K562 (cell line): ENCODE data around the gene CEACAM18. TPM values are rescaled to one million over a fixed set of nuclear protein-coding genes. Genes with fewer than 3 reads are reported as not detected.

Experiments
- ASH1L ChIP-seq: fragments of 450-650 bp; IDR thresholded peaks from 2 replicates; pipeline ENCODE4 v1.6.1; 2018; ENCODE audit warnings: borderline replicate concordance, mild to moderate bottlenecking, low read depth; ENCODE audit not compliant: partially characterized antibody
- CCNT2 ChIP-seq: IDR thresholded peaks from 2 replicates; pipeline ENCODE4 v1.6.1; 2011; ENCODE audit warnings: borderline replicate concordance, low read depth, mild to moderate bottlenecking, moderate library complexity, mixed read lengths, low read length; ENCODE audit not compliant: insufficient read length; ENCODE audit errors: extremely low read depth
- CREBBP ChIP-seq: IDR thresholded peaks from one replicate; pipeline ENCODE4 v1.6.1; 2012; ENCODE audit warnings: low read depth, mild to moderate bottlenecking, control low read depth, inconsistent platforms, low read length
- DNMT1 ChIP-seq: fragments of 450-650 bp; IDR thresholded peaks from 2 replicates; pipeline ENCODE4 v1.6.1; 2016; ENCODE audit warnings: antibody characterized with exemption, mild to moderate bottlenecking
- KDM1A ChIP-seq, 2 experiments: fragments of 450-650 bp; IDR thresholded peaks; 2 replicates each; pipeline ENCODE4 v1.6.1; 2016; ENCODE audit warnings: mild to moderate bottlenecking in 2 of 2
- RBM15 ChIP-seq: fragments of 200-400 bp; formaldehyde crosslinking; IDR thresholded peaks from 2 replicates; pipeline ENCODE4 v1.6.1; 2018; ENCODE audit warnings: mild to moderate bottlenecking, low read length, moderate library complexity; ENCODE audit not compliant: insufficient read depth
- SRF ChIP-seq, 2 experiments: fragments of 250-450, 450-650 bp in 1 of 2; sonication (Bioruptor Pico) in 1 of 2; sonication (generic) in 1 of 2; formaldehyde crosslinking; IDR thresholded peaks; 2 replicates each; pipeline versions ENCODE4 v1.5.0 to v1.5.1; 2020 to 2022; ENCODE audit warnings: mild to moderate bottlenecking in 1 of 2, missing genetic modification reagents in 1 of 2
- ZNF175 ChIP-seq: fragments of 200-800 bp; sonication (Bioruptor generic); IDR thresholded peaks from 2 replicates; pipeline ENCODE4 v1.6.1; 2016; ENCODE audit warnings: low read depth, mild to moderate bottlenecking, missing genetic modification characterization, missing compliant biosample characterization
- polyA plus RNA-seq, 8 experiments: library from polyadenylated mRNA; depleted of rRNA in 4 of 8; stranded (reverse) in 5 of 8; unstranded in 3 of 8; fragments of >200 nt; fragmentation: Nextera tagmentation in 2 of 8; fragmentation: Illumina TruSeq in 1 of 8; extraction: Ambion mirVana in 2 of 8; extraction: Trizol in 1 of 8; gene quantifications; 2 replicates each; pipeline versions ENCODE4 v1.2.1 to v1.2.3, GENCODE V29; 2011 to 2014; ENCODE audit warnings: inconsistent platforms in 1 of 8, missing spikeins in 1 of 8
- total RNA-seq, 7 experiments: library from RNA; depleted of rRNA in 6 of 7; stranded (reverse); fragments of >200 nt in 6 of 7; fragmentation: Illumina TruSeq in 2 of 7; extraction: Trizol in 2 of 7; gene quantifications; 2 replicates each; pipeline versions ENCODE4 v1.2.1 to v1.2.3, GENCODE V29; 2011 to 2021; ENCODE audit warnings: low replicate concordance in 1 of 7
- TF ChIP-seq, protein P1 (sequence below): fragments of 250-450 bp; sonication (Bioruptor Pico); IDR thresholded peaks from 2 replicates; pipeline ENCODE4 v1.4.0; 2020; ENCODE audit warnings: borderline replicate concordance
- TF ChIP-seq, protein P2 (sequence below), 2 experiments: fragments of 450-650 bp in 1 of 2; sonication (generic) in 1 of 2; formaldehyde crosslinking in 1 of 2; IDR thresholded peaks; 2 replicates each; pipeline versions ENCODE4 v1.7.1 to v1.9.0; 2016 to 2022; ENCODE audit warnings: inconsistent platforms in 1 of 2, mild to moderate bottlenecking in 1 of 2, missing genetic modification reagents in 1 of 2
- TF ChIP-seq, protein P3 (sequence below): fragments of 250-450 bp; sonication (Bioruptor Pico); IDR thresholded peaks from 2 replicates; pipeline ENCODE4 v1.8.0; 2021; ENCODE audit warnings: moderate library complexity, mild to moderate bottlenecking, inconsistent platforms

CEACAM18 gene
- total and polyA plus RNA-seq, 9 of the 15 experiments (the other 6 are each of a cell fraction or from before 2014, with no cell fraction given): 0.08 to 0.24 (median 0.15) TPM; not detected in 3

DNA sequence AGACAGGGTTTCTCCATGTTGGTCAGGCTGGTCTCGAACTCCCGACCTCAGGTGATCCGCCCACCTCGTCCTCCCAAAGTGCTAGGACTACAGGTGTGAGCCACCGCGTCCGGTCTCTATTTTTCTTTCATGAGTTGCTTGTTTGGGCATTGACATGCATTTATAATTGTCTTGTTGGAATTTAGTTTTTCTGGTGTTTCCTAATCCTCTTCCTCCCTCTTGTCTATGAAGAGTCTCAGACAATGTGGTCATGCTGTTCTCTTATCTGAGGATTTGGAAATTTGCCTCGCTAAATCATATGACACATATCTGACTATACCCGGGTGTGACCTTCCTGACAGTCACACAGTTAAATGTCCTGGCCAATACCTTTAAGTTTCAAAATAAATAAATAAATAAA lies 7.4 kb upstream of the CEACAM18 start (continued):
- TF ChIP-seq, protein P1, sequence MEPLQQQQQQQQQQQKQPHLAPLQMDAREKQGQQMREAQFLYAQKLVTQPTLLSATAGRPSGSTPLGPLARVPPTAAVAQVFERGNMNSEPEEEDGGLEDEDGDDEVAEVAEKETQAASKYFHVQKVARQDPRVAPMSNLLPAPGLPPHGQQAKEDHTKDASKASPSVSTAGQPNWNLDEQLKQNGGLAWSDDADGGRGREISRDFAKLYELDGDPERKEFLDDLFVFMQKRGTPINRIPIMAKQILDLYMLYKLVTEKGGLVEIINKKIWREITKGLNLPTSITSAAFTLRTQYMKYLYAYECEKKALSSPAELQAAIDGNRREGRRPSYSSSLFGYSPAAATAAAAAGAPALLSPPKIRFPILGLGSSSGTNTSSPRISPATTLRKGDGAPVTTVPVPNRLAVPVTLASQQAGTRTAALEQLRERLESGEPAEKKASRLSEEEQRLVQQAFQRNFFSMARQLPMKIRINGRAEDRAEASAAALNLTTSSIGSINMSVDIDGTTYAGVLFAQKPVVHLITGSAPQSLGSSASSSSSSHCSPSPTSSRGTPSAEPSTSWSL (CRISPR knock-in tag): no peak
- TF ChIP-seq CREBBP (no peak), SRF (CRISPR knock-in tag; IDR thresholded peaks at IDR 0.05) (no peak), ZNF175 (no peak), CCNT2 (no peak), ASH1L (no peak), DNMT1 (no peak), KDM1A (IDR thresholded peaks at IDR 0.05) (peak; percentile 18 to 60; a peak in 2 of 4 replicates), RBM15 (no peak)
- TF ChIP-seq, protein P2, sequence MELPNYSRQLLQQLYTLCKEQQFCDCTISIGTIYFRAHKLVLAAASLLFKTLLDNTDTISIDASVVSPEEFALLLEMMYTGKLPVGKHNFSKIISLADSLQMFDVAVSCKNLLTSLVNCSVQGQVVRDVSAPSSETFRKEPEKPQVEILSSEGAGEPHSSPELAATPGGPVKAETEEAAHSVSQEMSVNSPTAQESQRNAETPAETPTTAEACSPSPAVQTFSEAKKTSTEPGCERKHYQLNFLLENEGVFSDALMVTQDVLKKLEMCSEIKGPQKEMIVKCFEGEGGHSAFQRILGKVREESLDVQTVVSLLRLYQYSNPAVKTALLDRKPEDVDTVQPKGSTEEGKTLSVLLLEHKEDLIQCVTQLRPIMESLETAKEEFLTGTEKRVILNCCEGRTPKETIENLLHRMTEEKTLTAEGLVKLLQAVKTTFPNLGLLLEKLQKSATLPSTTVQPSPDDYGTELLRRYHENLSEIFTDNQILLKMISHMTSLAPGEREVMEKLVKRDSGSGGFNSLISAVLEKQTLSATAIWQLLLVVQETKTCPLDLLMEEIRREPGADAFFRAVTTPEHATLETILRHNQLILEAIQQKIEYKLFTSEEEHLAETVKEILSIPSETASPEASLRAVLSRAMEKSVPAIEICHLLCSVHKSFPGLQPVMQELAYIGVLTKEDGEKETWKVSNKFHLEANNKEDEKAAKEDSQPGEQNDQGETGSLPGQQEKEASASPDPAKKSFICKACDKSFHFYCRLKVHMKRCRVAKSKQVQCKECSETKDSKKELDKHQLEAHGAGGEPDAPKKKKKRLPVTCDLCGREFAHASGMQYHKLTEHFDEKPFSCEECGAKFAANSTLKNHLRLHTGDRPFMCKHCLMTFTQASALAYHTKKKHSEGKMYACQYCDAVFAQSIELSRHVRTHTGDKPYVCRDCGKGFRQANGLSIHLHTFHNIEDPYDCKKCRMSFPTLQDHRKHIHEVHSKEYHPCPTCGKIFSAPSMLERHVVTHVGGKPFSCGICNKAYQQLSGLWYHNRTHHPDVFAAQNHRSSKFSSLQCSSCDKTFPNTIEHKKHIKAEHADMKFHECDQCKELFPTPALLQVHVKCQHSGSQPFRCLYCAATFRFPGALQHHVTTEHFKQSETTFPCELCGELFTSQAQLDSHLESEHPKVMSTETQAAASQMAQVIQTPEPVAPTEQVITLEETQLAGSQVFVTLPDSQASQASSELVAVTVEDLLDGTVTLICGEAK (IDR thresholded peaks at IDR 0.05): no peak
- TF ChIP-seq, protein P2 (CRISPR knock-in tag; IDR thresholded peaks at IDR 0.05): no peak
- TF ChIP-seq, protein P3, sequence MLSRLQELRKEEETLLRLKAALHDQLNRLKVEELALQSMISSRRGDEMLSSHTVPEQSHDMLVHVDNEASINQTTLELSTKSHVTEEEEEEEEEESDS (CRISPR knock-in tag): no peak
